Upper lobe of right lung (tissue), 1 donor: ENCODE measurements around the gene CENPT. TPM values are rescaled to one million over a fixed set of nuclear protein-coding genes. Genes with fewer than 3 reads are reported as not detected.

ENCODE experiments used
- ATAC-seq: fragments of 200-7000 bp; cut with Tn5 transposase; one replicate; pipeline ENCODE4 v1.9.1; 2020; ENCODE audit warnings: mild to moderate bottlenecking, moderate library complexity
- DNase-seq: peaks from one replicate; pipeline ENCODE4 v3.0.0-alpha.2; 2020
- H3K27ac ChIP-seq: fragments of 200-600 bp; one replicate; pipeline ENCODE4 v1.8.0; 2022
- H3K27me3 ChIP-seq: fragments of 200-600 bp; one replicate; pipeline ENCODE4 v1.8.0; 2022; ENCODE audit warnings: mild to moderate bottlenecking
- H3K36me3 ChIP-seq: fragments of 200-600 bp; one replicate; pipeline ENCODE4 v1.8.0; 2022
- H3K4me1 ChIP-seq: fragments of 200-600 bp; one replicate; pipeline ENCODE4 v1.8.0; 2022
- H3K4me3 ChIP-seq: fragments of 200-600 bp; one replicate; pipeline ENCODE4 v1.8.0; 2022; ENCODE audit warnings: mild to moderate bottlenecking
- H3K9me3 ChIP-seq: fragments of 200-600 bp; one replicate; pipeline ENCODE4 v1.8.0; 2022
- intact Hi-C: fragments of 100-400 bp; cut with DNase I; formaldehyde crosslinking; loops from one replicate; pipeline ENCODE4 v1.11.0; 2022
- total RNA-seq: library from RNA; stranded (reverse); fragmentation: NEBNext Ultra II Directional; extraction: Animal tissue kit (Norgen Biotek cat#: 25700); gene quantifications from one replicate; pipeline ENCODE4 v1.2.1, GENCODE V29; 2021
- TF ChIP-seq, protein P1 (sequence below): fragments of 200-600 bp; IDR thresholded peaks from one replicate; pipeline ENCODE4 v1.8.0; 2022; ENCODE audit warnings: antibody characterized with exemption
- donor health status: DM: no; HTN: yes; CAD: no; lungs with severe emphysema.

CENPT gene
- total RNA-seq, 1 donor from 2014 or later, result 30.0 TPM

DNA sequence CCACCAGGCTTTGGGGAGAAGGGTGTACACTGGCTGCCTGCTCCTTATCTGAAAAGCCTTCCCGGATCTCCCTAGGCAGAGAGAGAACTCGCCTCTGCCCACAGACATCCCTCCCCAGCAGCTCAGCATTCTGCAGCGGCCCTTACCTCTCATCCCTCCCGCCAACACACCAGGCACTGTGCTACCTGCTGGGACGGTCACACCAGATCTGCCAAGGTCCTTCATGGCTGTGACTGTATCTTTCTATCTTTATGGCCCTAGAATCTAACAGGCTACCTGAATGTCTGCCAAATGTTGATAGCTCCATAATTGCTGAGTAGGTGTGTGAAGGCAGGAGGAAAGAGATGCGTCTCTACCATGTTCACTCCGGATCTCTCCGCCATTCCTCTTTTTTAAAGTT lies 32.9 kb downstream of the CENPT start:
- H3K4me1 ChIP-seq, result no peaks in the 10 kb centered on the region
- no peak overlapping the region for H3K27ac ChIP-seq
- ATAC-seq (no peak), DNase-seq (no peak)
- H3K4me3 ChIP-seq, result no peak overlapping the region
- H3K9me3 ChIP-seq, result no peaks in the 10 kb centered on the region
- intact Hi-C loops, result no loop called here
- TF ChIP-seq, protein P1, sequence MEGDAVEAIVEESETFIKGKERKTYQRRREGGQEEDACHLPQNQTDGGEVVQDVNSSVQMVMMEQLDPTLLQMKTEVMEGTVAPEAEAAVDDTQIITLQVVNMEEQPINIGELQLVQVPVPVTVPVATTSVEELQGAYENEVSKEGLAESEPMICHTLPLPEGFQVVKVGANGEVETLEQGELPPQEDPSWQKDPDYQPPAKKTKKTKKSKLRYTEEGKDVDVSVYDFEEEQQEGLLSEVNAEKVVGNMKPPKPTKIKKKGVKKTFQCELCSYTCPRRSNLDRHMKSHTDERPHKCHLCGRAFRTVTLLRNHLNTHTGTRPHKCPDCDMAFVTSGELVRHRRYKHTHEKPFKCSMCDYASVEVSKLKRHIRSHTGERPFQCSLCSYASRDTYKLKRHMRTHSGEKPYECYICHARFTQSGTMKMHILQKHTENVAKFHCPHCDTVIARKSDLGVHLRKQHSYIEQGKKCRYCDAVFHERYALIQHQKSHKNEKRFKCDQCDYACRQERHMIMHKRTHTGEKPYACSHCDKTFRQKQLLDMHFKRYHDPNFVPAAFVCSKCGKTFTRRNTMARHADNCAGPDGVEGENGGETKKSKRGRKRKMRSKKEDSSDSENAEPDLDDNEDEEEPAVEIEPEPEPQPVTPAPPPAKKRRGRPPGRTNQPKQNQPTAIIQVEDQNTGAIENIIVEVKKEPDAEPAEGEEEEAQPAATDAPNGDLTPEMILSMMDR, result no peak
- no peaks in the 10 kb centered on the region for H3K27me3 ChIP-seq
- no peaks in the 10 kb centered on the region for H3K36me3 ChIP-seq

DNA sequence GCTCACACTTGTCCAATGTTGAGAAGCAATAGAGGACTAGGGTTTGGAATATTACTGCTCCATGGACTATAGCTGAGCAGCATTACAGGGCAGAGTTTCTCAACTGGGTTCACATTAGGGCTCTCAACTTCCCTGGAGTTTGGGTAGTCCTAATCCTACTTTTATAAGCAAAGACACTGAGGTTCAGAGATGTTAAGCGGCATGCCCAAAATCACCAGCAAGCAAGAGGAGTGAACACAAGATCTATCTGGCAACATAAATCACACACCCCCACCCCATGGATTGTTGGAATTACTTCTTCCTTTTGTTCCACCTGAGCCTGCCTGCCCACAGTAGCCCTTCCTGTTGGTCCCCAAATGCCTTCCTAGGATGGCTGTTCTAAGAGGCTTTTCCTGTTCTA lies 35.6 kb downstream of the CENPT start:
- H3K27ac ChIP-seq, result no peak overlapping the region
- DNase-seq, result no peak
- H3K4me3 ChIP-seq, result no peak overlapping the region
- no peak for ATAC-seq
- H3K36me3 ChIP-seq, result no peaks in the 10 kb centered on the region
- no peaks in the 10 kb centered on the region for H3K4me1 ChIP-seq
- no peaks in the 10 kb centered on the region for H3K9me3 ChIP-seq
- H3K27me3 ChIP-seq, result no peaks in the 10 kb centered on the region
- TF ChIP-seq, protein P1, result no peak
- intact Hi-C loops, result no loop called here

DNA sequence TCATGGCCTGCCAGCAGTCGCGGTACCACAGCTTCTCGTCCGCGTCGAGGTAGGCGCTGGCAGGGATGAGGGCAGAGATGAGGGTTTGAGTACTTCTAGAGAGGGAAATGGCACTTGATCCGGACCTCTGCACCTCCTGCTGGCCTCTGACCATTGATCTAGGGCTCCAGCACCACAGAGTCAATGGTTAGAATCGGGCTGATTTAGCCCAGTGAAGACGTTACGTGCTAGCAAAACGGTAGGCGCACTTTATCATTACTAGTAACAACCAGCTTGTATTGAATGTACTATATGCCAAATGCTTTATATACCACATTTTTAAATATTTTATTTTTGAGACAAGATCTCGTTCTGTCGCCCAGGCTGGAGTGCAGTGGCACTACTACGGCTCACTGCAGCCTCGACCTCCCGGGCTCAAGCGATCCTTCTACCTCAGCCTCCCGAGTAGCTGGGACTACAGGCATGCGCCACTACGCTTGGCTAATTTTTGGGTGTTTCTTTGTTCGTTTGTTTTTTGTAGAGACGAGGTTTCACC lies 40.3 kb downstream of the CENPT start:
- Histone ChIP-seq H3K36me3 (peaks cover under 1% of the 10 kb centered on the region), H3K4me1 (peaks cover 20% of the 10 kb centered on the region), H3K4me3 (peak overlapping the region; percentile 80), H3K27ac (peak overlapping the region; percentile 66), H3K9me3 (no peaks in the 10 kb centered on the region), H3K27me3 (no peaks in the 10 kb centered on the region)
- no peak for DNase-seq
- TF ChIP-seq, protein P1, result no peak
- no peak for ATAC-seq
- intact Hi-C loops, result no loop called here

DNA sequence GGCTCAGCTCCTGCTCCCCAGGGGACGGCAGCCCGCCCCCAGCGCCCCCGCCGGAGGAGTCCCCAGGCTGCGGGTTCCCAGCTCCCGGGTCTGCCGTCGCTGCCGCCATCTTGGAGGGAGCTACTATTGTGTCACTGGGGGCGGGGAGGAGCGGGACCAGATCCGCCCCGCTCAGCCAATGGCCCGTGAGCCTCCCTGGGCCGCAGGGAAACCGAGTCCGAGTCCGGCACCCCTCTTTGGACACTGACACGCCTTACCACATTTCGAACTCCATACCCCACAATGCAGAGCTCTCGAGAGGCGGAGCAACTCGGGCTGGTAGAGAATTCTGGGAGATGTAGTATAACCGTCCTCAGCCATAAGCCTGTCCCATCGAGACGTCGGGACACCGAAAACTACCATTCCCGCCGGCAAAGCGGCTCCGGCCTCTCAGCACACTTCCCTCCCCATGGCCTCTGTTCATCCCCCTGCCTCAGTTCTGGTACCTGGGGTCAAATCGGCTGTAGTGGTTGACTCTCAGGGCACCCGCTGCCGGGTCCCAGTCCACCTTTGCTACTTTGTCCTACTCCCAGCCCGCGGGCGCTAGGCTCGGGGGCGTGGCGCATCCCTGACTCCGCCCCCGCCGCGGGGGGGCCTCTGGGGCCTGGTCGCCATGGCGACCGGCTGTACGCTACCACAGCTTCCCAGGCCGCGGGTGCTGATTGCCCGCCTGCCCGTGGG lies 40.9 kb downstream of the CENPT start, which contains the start of the genes RANBP10 and TSNAXIP1:
RANBP10 (minus strand) TSS at position 133 of the 720 bp plus-strand sequence; CDS start at position 109, 24 bp downstream.
TSNAXIP1 (plus strand) TSS at position 462 of the 720 bp plus-strand sequence. CDS start 261 bp downstream, outside the sequence.
- no peaks in the 10 kb centered on the region for H3K9me3 ChIP-seq
- peaks cover 7% of the 10 kb centered on the region for H3K36me3 ChIP-seq
- H3K4me3 ChIP-seq, result peak within 1 kb of the TSS; percentile 80
- ATAC-seq (peak; percentile 97), DNase-seq (peak; percentile 98)
- peak within 1 kb of the TSS; percentile 80 for H3K27ac ChIP-seq
- intact Hi-C loops, result no loop called here
- H3K4me1 ChIP-seq, result peaks cover 20% of the 10 kb centered on the region
- no peaks in the 10 kb centered on the region for H3K27me3 ChIP-seq
- TF ChIP-seq, protein P1, result no peak

DNA sequence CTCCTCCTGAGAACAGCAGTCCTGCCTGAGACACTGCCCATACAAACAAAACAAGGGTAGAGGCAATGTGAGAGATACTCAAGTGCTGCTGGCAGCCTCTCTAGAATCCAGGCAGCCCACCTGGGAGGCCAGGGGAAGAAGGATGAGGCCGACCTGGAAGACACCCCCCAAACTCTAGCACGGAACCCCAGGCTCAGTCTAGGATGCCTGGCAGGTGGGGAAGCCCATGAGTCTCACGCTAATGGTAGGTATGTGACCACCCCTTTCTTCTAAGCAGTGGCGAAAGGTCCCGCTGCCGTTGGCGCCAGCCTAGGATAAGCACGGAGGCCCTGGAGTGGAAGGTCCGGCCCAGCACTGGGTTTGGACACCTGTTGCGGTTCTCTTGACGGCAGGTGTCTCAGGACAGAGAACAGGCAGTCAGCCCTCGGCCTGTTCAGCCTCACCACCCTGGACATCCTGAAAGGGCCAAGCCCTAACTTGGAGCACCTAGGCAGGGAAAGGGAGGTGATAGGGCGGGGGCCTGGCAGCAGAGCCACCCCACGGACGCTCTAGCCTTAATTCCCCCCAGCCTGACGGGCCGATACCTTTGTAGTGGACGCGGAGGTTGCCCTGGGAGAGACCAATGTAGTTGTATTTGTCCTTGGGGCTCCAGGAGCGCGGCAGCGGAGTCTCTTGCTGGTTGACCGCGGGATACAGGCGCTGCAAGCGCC lies 41.6 kb downstream of the CENPT start:
- Histone ChIP-seq H3K27me3 (no peaks in the 10 kb centered on the region), H3K27ac (peak overlapping the region; percentile 80), H3K4me1 (peaks cover 20% of the 10 kb centered on the region), H3K9me3 (no peaks in the 10 kb centered on the region), H3K4me3 (peak overlapping the region; percentile 80), H3K36me3 (peaks cover 14% of the 10 kb centered on the region)
- DNase-seq (peak; percentile 72), ATAC-seq (peak; percentile 1)
- intact Hi-C loops, result no loop called here
- TF ChIP-seq, protein P1, result no peak
